ENCODE results near the gene B4GALT2.

Gene B4GALT2

GRCh38 chr1:44002606-44003157 lies 23.7 kb downstream of the B4GALT2 start:
- no peak for DNase-seq (ENCODE audit: low spot score)

GRCh38 chr1:44008259-44008658 lies 29.2 kb downstream of the B4GALT2 start:
- no peak for DNase-seq (ENCODE audit: low spot score)

- DNase-seq (ENCODE audit: low spot score) = no peak
Observed at GRCh38 chr1:44010935-44011471, 32.0 kb downstream of the B4GALT2 start.

- DNase-seq (ENCODE audit: low spot score) = no peak
Observed at GRCh38 chr1:44012404-44012803, 33.4 kb downstream of the B4GALT2 start.

- no peak for DNase-seq (ENCODE audit: low spot score)
Observed at GRCh38 chr1:44012941-44013609, 34.1 kb downstream of the B4GALT2 start.

GRCh38 chr1:44013949-44014348 lies 34.9 kb downstream of the B4GALT2 start:
- no peak for DNase-seq (ENCODE audit: low spot score)

- DNase-seq (ENCODE audit: low spot score) = no peak
Observed at GRCh38 chr1:44014365-44015104, 35.5 kb downstream of the B4GALT2 start.

- DNase-seq (ENCODE audit: low spot score) = no peak
Observed at GRCh38 chr1:44015206-44015605, 36.2 kb downstream of the B4GALT2 start.

GRCh38 chr1:44016041-44016889 lies 37.3 kb downstream of the B4GALT2 start:
- DNase-seq (ENCODE audit: low spot score) = no peak

- DNase-seq (ENCODE audit: low spot score) = no peak
Observed at GRCh38 chr1:44016890-44017400, 37.9 kb downstream of the B4GALT2 start.

GRCh38 chr1:44019466-44019948 lies 40.5 kb downstream of the B4GALT2 start:
- DNase-seq (ENCODE audit: low spot score) = no peak

- no peak for DNase-seq (ENCODE audit: low spot score)
Observed at GRCh38 chr1:44020464-44020863, 41.5 kb downstream of the B4GALT2 start.

- no peak for DNase-seq (ENCODE audit: low spot score)
Observed at GRCh38 chr1:44021156-44021555, 42.1 kb downstream of the B4GALT2 start.

- no peak for DNase-seq (ENCODE audit: low spot score)
Observed at GRCh38 chr1:44021581-44022321, 42.7 kb downstream of the B4GALT2 start.

GRCh38 chr1:44024031-44024902 lies 45.3 kb downstream of the B4GALT2 start:
- DNase-seq (ENCODE audit: low spot score) = no peak

- no peak for DNase-seq (ENCODE audit: low spot score)
Observed at GRCh38 chr1:44024903-44025525, 46.0 kb downstream of the B4GALT2 start.

- peak; percentile 56 for DNase-seq (ENCODE audit: low spot score)
Observed at GRCh38 chr1:44025816-44026215, 46.8 kb downstream of the B4GALT2 start.

GRCh38 chr1:44027320-44027719 lies 48.3 kb downstream of the B4GALT2 start:
- no peak for DNase-seq (ENCODE audit: low spot score)

- no peak for DNase-seq (ENCODE audit: low spot score)
Observed at GRCh38 chr1:44029260-44029910, 50.4 kb downstream of the B4GALT2 start.
